Measurements from ENCODE around the gene TOP2A.
A peak's percentile ranks its signal among the peaks of the same experiment; 100 is the strongest.

TOP2A gene

GRCh38 chr17:40417609-40418427 is at the start of gene TOP2A:
TOP2A (minus strand) TSS chr17:40417896; CDS start chr17:40417791, 105 bp downstream.
- peak; percentile 100 for DNase-seq (ENCODE audit: low spot score)

- DNase-seq (ENCODE audit: low spot score) = no peak
Measured at GRCh38 chr17:40467281-40467867, 49.7 kb upstream of the TOP2A start.

- DNase-seq (ENCODE audit: low spot score) = no peak
Measured at GRCh38 chr17:40466298-40466971, 48.7 kb upstream of the TOP2A start.

- no peak for DNase-seq (ENCODE audit: low spot score)
Measured at GRCh38 chr17:40464392-40464855, 46.7 kb upstream of the TOP2A start.

DNA sequence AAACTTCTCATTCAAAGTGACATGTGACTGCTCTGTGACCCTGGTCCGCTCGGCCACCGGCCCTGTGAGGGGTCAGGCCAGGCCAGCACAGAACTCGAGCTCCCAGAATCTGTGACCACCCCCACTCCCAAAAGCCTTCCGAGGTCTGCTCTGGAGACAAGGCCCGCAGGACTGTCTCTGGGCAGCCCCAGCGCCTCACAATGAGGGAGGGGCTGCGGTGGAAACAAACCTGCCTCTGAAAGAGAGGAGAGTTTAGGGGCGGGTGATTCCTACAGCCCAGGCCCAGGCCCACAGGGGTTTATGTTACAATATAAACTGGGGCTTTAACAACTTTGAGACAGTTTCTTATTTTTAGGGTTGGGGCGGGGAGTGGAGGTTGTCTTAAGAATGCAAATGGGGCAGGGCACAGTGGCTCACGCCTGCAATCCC is 45.4 kb upstream of the TOP2A start:
- DNase-seq (ENCODE audit: low spot score) = no peak

DNA sequence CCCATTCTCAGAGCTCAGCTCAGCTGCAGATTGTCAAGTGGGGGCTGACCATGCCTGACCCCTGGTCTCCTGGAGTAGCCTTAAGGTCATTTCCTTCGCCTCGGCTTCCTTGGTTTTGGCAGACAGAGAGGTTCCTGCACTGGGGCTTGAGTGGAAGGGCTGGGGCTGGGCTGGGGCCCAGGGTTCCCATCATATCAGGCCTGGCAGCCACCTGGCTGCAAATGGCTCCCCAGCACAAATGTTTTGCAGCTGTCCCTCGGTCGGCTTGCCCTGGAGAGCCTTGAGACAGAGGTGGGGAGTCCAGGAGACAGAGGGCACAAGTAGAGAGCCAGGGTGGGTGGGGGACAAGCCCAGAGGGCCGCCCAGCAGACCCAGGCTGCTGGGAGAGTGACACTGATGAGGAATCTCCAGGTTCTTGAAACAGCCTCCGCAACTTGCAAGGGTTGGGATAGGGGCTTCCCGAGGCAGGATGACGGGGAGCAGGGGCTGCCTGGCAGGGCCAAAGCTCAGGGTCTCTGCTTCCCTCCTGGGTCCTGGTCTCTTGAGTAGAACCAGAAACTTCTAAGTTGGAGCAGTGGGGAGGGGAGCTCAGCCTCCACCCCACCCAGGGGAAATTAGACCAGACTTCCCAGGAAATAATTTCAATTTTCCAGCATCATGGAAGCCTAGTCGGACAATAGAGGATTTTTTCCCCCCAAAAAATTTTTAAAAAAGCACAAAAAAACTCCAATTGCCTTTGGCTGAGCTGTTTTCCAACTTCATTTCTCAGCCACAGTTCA is 44.8 kb upstream of the TOP2A start:
- DNase-seq (ENCODE audit: low spot score) = no peak

GRCh38 chr17:40461732-40462342 is 44.1 kb upstream of the TOP2A start:
- no peak for DNase-seq (ENCODE audit: low spot score)

GRCh38 chr17:40460968-40461731 is 43.5 kb upstream of the TOP2A start:
- no peak for DNase-seq (ENCODE audit: low spot score)

DNA sequence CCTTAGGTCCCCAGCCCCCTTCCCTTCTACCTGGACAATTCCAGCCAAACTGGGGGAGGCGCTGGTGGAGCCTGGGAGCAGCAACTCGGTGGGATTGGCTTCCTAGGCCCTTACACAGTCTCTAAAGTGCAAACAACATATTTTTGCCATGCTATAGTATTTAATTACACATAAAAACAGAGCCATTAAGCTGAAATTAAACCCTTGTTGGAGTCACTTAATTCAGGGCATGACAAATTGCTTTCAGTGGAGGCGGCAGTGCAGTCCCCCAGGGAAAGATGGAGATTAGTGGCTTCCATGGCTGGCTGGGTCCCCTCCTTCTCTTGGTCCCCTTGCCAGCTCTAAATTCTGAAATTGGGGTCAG is 42.9 kb upstream of the TOP2A start:
- DNase-seq (ENCODE audit: low spot score) = no peak

- DNase-seq (ENCODE audit: low spot score) = no peak
Measured at GRCh38 chr17:40459636-40460603, 42.2 kb upstream of the TOP2A start.

- no peak for DNase-seq (ENCODE audit: low spot score)
Measured at GRCh38 chr17:40458851-40459482, 41.3 kb upstream of the TOP2A start.

GRCh38 chr17:40457964-40458791 is 40.5 kb upstream of the TOP2A start:
- DNase-seq (ENCODE audit: low spot score) = no peak

- no peak for DNase-seq (ENCODE audit: low spot score)
Measured at GRCh38 chr17:40457369-40457768, 39.7 kb upstream of the TOP2A start.

DNA sequence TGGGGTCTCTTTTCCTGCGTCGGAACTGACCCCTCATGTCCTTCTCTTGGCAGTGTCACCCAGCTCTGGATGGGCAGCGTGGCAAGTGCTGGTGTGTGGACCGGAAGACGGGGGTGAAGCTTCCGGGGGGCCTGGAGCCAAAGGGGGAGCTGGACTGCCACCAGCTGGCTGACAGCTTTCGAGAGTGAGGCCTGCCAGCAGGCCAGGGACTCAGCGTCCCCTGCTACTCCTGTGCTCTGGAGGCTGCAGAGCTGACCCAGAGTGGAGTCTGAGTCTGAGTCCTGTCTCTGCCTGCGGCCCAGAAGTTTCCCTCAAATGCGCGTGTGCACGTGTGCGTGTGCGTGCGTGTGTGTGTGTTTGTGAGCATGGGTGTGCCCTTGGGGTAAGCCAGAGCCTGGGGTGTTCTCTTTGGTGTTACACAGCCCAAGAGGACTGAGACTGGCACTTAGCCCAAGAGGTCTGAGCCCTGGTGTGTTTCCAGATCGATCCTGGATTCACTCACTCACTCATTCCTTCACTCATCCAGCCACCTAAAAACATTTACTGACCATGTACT is 38.8 kb upstream of the TOP2A start:
- DNase-seq (ENCODE audit: low spot score) = no peak

- no peak for DNase-seq (ENCODE audit: low spot score)
Measured at GRCh38 chr17:40454613-40454995, 36.9 kb upstream of the TOP2A start.

DNA sequence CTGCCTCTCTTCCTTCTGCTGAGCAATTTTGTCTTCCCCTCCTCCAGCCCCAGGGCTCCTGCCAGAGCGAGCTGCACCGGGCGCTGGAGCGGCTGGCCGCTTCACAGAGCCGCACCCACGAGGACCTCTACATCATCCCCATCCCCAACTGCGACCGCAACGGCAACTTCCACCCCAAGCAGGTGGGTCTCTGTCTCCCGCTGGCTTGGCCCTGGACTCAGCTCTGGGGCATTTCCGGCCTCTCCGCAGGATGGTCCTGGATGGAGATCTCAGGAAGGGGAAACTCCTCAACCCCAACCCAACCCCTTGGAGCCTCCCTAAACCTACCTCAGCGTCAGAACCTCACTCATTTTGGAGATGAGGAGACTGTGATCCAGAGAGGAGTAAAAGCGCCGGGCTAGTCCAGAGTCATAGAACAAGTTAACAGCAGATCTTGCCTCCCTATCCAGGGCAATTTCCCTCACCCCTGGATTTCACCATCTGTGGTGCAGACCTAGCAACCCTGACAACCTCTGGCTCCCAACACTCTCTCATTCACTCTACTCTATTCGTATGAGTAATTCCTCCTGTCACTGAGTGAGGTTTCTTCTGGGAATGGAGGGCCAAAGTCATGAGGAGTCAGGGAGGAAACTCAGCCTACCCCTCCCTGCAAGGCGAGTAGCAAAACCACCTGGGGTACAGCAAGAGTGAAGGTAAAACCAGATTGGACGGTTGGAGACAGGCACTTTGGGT is 36.4 kb upstream of the TOP2A start:
- no peak for DNase-seq (ENCODE audit: low spot score)

DNA sequence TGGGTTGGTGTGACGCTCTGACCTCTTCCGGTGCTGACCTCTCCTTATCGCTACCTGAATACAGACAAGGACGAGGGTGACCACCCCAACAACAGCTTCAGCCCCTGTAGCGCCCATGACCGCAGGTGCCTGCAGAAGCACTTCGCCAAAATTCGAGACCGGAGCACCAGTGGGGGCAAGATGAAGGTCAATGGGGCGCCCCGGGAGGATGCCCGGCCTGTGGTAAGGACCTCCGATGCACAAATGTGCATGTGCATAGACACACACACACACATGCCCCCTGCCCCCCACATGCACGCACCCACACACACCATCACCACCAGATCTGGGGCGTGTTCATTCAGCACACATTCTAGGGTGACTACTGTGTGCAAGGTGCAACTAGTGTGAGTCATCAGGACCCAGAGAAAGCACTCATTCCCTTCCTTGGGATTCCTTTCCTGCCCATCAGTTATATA is 35.3 kb upstream of the TOP2A start:
- no peak for DNase-seq (ENCODE audit: low spot score)

Data from pons (tissue), 1 donor.